GM12878 (cell line): ENCODE results near the gene DICER1.

ENCODE experiments used
- CTCF ChIP-seq, 3 experiments: IDR thresholded peaks in 2 of 3; conservative IDR thresholded peaks in 1 of 3; 2 replicates each; pipeline ENCODE4 v1.5.1; 2011; ENCODE audit warnings: low read depth in 3 of 3, low read length in 3 of 3, mild to moderate bottlenecking in 3 of 3, control low read depth in 2 of 3, moderate library complexity in 2 of 3, inconsistent platforms in 1 of 3, mixed read lengths in 1 of 3; ENCODE audit not compliant: control insufficient read depth in 2 of 3, insufficient read depth in 1 of 3; ENCODE audit errors: extremely low read depth in 1 of 3
- EP300 ChIP-seq, 2 experiments: fragments of 150-350 bp in 1 of 2; IDR thresholded peaks; 2 replicates each; pipeline ENCODE4 v1.6.1; 2011 to 2012; ENCODE audit warnings: low read depth in 2 of 2, low read length in 2 of 2, borderline replicate concordance in 1 of 2, improper control_type of control experiment in 1 of 2, inconsistent platforms in 1 of 2; ENCODE audit not compliant: control insufficient read depth in 1 of 2
- ESRRA ChIP-seq: IDR thresholded peaks from 2 replicates; pipeline ENCODE4 v1.6.1; 2012; ENCODE audit warnings: mild to moderate bottlenecking, low read length, improper control_type of control experiment
- KAT2A ChIP-seq: conservative IDR thresholded peaks from 2 replicates; pipeline ENCODE4 v1.6.1; 2011; ENCODE audit warnings: low read depth, low read length; ENCODE audit not compliant: control insufficient read depth
- NR2C2 ChIP-seq: IDR thresholded peaks from 2 replicates; pipeline ENCODE4 v1.6.1; 2011; ENCODE audit warnings: borderline replicate concordance, low read depth; ENCODE audit not compliant: control insufficient read depth, insufficient read length
- PKNOX1 ChIP-seq: fragments of 450-650 bp; IDR thresholded peaks from 2 replicates; pipeline ENCODE4 v1.6.1; 2016; ENCODE audit warnings: mild to moderate bottlenecking
- POLR2A ChIP-seq: IDR thresholded peaks from 2 replicates; pipeline ENCODE4 v1.6.1; 2011; ENCODE audit warnings: low read depth, mild to moderate bottlenecking, low read length
- RFX5 ChIP-seq: IDR thresholded peaks from 2 replicates; pipeline ENCODE4 v1.6.1; 2011; ENCODE audit warnings: low read depth, low read length, improper control_type of control experiment
- SMARCA5 ChIP-seq: fragments of 450-650 bp; IDR thresholded peaks from 2 replicates; pipeline ENCODE4 v1.6.1; 2017; ENCODE audit warnings: mild to moderate bottlenecking
- SP1 ChIP-seq: IDR thresholded peaks from one replicate; pipeline ENCODE4 v1.6.1; 2011; ENCODE audit warnings: low read depth, low read length
- TAF1 ChIP-seq: IDR thresholded peaks from 2 replicates; pipeline ENCODE4 v1.6.1; 2011; ENCODE audit warnings: mild to moderate bottlenecking, low read depth, low read length, borderline replicate concordance
- TARDBP ChIP-seq: IDR thresholded peaks from 2 replicates; pipeline ENCODE4 v1.6.1; 2016; ENCODE audit warnings: borderline replicate concordance
- TCF12 ChIP-seq: IDR thresholded peaks from 2 replicates; pipeline ENCODE4 v1.6.1; 2011; ENCODE audit warnings: low read depth, mild to moderate bottlenecking, low read length
- ZNF274 ChIP-seq: IDR thresholded peaks from one replicate; pipeline ENCODE4 v1.8.0; 2011; ENCODE audit not compliant: insufficient read length, insufficient read depth

GRCh38 chr14:95183532-95184412 is 26.4 kb upstream of the DICER1 start:
- TF ChIP-seq RFX5 = no peak
- TF ChIP-seq ESRRA = no peak
- TF ChIP-seq EP300 (IDR thresholded peaks at IDR 0.05; ENCODE audit: borderline replicate concordance in 1 of 2, control insufficient read depth in 1 of 2, low read depth in 2 of 2, low read length in 2 of 2) = no peak
- no peak for TF ChIP-seq ZNF274
- TF ChIP-seq KAT2A = no peak
- no peak for TF ChIP-seq TARDBP
- no peak for TF ChIP-seq TCF12
- no peak for TF ChIP-seq PKNOX1
- no peak for TF ChIP-seq SMARCA5
- no peak for TF ChIP-seq TAF1
- no peak for TF ChIP-seq POLR2A
- no peak for TF ChIP-seq CTCF (IDR thresholded peaks at IDR 0.05 in 2 of 3, conservative IDR thresholded peaks at IDR 0.05 in 1 of 3; ENCODE audit: control insufficient read depth in 2 of 3, extremely low read depth in 1 of 3, insufficient read depth in 1 of 3, low read depth in 3 of 3, low read length in 3 of 3)
- TF ChIP-seq NR2C2 = no peak
- TF ChIP-seq SP1 = no peak
